Measurements from ENCODE around the gene OR4E2.

- TF ChIP-seq CTCF (IDR thresholded peaks at IDR 0.05), result no peak
- no peak for TF ChIP-seq POLR2AphosphoS5 (IDR thresholded peaks at IDR 0.05)
- TF ChIP-seq EP300 (IDR thresholded peaks at IDR 0.05; ENCODE audit: low read depth), result no peak
- TF ChIP-seq POLR2A (IDR thresholded peaks at IDR 0.05), result no peak
Measured at GRCh38 chr14:21642683-21643082, 11.0 kb upstream of the OR4E2 start.

Data from transverse colon (tissue), 4 donors.